ENCODE results near the gene ALOXE3. TPM values are rescaled to one million over a fixed set of nuclear protein-coding genes. Genes with fewer than 3 reads are reported as not detected.
A peak's percentile ranks its signal among the peaks of the same experiment; 100 is the strongest.

ALOXE3 gene
- total and polyA plus RNA-seq, 2 donors from 2014 or later, result not detected

GRCh38 chr17:8149419-8150193 lies 31.3 kb upstream of the ALOXE3 start:
- intact Hi-C loops (cut with DNase I), result no loop called here
- H3K27ac ChIP-seq (ENCODE audit: low read depth in 2 of 2, low read length in 2 of 2), result peak overlapping the region in 1 of 2 donors; percentile 15
- no peaks in the 10 kb centered on the region for H3K27me3 ChIP-seq (ENCODE audit: control insufficient read depth, insufficient read depth, low read length)
- H3K9ac ChIP-seq (ENCODE audit: low read length in 3 of 3), result no peak overlapping the region
- no peak for TF ChIP-seq CTCF (IDR thresholded peaks at IDR 0.05; ENCODE audit: borderline replicate concordance, extremely low read depth, insufficient read depth)
- DNase-seq (peak in 2 of 5 donors; percentile 46 to 77), FAIRE-seq (no peak)
- no peaks in the 10 kb centered on the region for H3K9me3 ChIP-seq (ENCODE audit: control insufficient read depth in 2 of 3, insufficient read depth in 1 of 3, low read length in 3 of 3)
- no peak overlapping the region for H3K4me3 ChIP-seq (ENCODE audit: low read length in 3 of 3)
- peaks cover 0 to 69% (median 49%) of the 10 kb centered on the region in 3 donors for H3K36me3 ChIP-seq (ENCODE audit: control insufficient read depth in 2 of 3, insufficient read depth in 3 of 3, low read length in 3 of 3)
- peaks cover 2 to 22% (median 21%) of the 10 kb centered on the region in 3 donors for H3K4me1 ChIP-seq (ENCODE audit: control insufficient read depth in 2 of 3, insufficient read depth in 2 of 3, low read depth in 1 of 3, low read length in 3 of 3)

- Histone ChIP-seq H3K9ac (ENCODE audit: low read length in 3 of 3) (no peak overlapping the region), H3K27ac (ENCODE audit: low read depth in 2 of 2, low read length in 2 of 2) (no peak overlapping the region), H3K27me3 (ENCODE audit: control insufficient read depth, insufficient read depth, low read length) (no peaks in the 10 kb centered on the region), H3K4me1 (ENCODE audit: control insufficient read depth in 2 of 3, insufficient read depth in 2 of 3, low read depth in 1 of 3, low read length in 3 of 3) (peaks cover 2 to 20% (median 16%) of the 10 kb centered on the region in 3 donors), H3K4me3 (ENCODE audit: low read length in 3 of 3) (no peak overlapping the region), H3K9me3 (ENCODE audit: control insufficient read depth in 2 of 3, insufficient read depth in 1 of 3, low read length in 3 of 3) (no peaks in the 10 kb centered on the region), H3K36me3 (ENCODE audit: control insufficient read depth in 2 of 3, insufficient read depth in 3 of 3, low read length in 3 of 3) (peaks cover 0 to 79% (median 58%) of the 10 kb centered on the region in 3 donors)
- FAIRE-seq (no peak), DNase-seq (peak in 2 of 5 donors; percentile 37 to 72)
- no peak for TF ChIP-seq CTCF (IDR thresholded peaks at IDR 0.05; ENCODE audit: borderline replicate concordance, extremely low read depth, insufficient read depth)
- intact Hi-C loops (cut with DNase I), result no loop called here
Measured at GRCh38 chr17:8148560-8148959, 30.2 kb upstream of the ALOXE3 start.

- TF ChIP-seq CTCF (IDR thresholded peaks at IDR 0.05; ENCODE audit: borderline replicate concordance, extremely low read depth, insufficient read depth), result no peak
- intact Hi-C loops (cut with DNase I), result no loop called here
- Histone ChIP-seq H3K27me3 (ENCODE audit: control insufficient read depth, insufficient read depth, low read length) (no peaks in the 10 kb centered on the region), H3K4me1 (ENCODE audit: control insufficient read depth in 2 of 3, insufficient read depth in 2 of 3, low read depth in 1 of 3, low read length in 3 of 3) (peaks cover 0 to 14% (median 9%) of the 10 kb centered on the region in 3 donors), H3K9ac (ENCODE audit: low read length in 3 of 3) (no peak overlapping the region), H3K36me3 (ENCODE audit: control insufficient read depth in 2 of 3, insufficient read depth in 3 of 3, low read length in 3 of 3) (peaks cover 0 to 76% (median 58%) of the 10 kb centered on the region in 3 donors), H3K27ac (ENCODE audit: low read depth in 2 of 2, low read length in 2 of 2) (no peak overlapping the region), H3K4me3 (ENCODE audit: low read length in 3 of 3) (no peak overlapping the region), H3K9me3 (ENCODE audit: control insufficient read depth in 2 of 3, insufficient read depth in 1 of 3, low read length in 3 of 3) (no peaks in the 10 kb centered on the region)
- peak in 1 of 5 donors; percentile 57 for DNase-seq
- FAIRE-seq, result no peak
Measured at GRCh38 chr17:8147805-8148404, 29.6 kb upstream of the ALOXE3 start.
